H1 (cell line): ENCODE measurements around the gene MINPP1. TPM values are rescaled to one million over a fixed set of nuclear protein-coding genes. Genes with fewer than 3 reads are reported as not detected.

Experiments used
- polyA plus RNA-seq, 7 experiments: library from polyadenylated mRNA; depleted of rRNA in 3 of 7; stranded (reverse) in 5 of 7; unstranded in 2 of 7; fragments of >200 nt in 5 of 7; fragments of 200-250 nt in 2 of 7; gene quantifications; 1 replicate in 5 of 7; 2 replicates in 1 of 7; 4 replicates in 1 of 7; pipeline versions ENCODE4 v1.2.1 to v1.2.3, GENCODE V29; 2011 to 2013; ENCODE audit warnings: missing spikeins in 2 of 7, mixed read lengths in 2 of 7
- total RNA-seq: library from RNA; stranded (reverse); fragmentation: NEBNext Ultra II Directional; extraction: Animal tissue kit (Norgen Biotek cat#: 25700); gene quantifications from 2 replicates; pipeline ENCODE4 v1.2.1, GENCODE V29; 2021
- TF ChIP-seq, protein P1 (sequence below), 3 experiments: IDR thresholded peaks; 1 replicate in 2 of 3; 2 replicates in 1 of 3; pipeline versions ENCODE4 v1.5.1 to v1.6.1; 2011; ENCODE audit warnings: low read length in 3 of 3, mild to moderate bottlenecking in 3 of 3, inconsistent platforms in 2 of 3, low read depth in 1 of 3, moderate library complexity in 1 of 3; ENCODE audit not compliant: insufficient read depth in 1 of 3; ENCODE audit errors: control extremely low read depth in 1 of 3

MINPP1 gene
- total and polyA plus RNA-seq, 2 of the 8 experiments (the other 6 are each of a cell fraction or from before 2014, with no cell fraction given): 13.6 to 27.2 TPM

DNA sequence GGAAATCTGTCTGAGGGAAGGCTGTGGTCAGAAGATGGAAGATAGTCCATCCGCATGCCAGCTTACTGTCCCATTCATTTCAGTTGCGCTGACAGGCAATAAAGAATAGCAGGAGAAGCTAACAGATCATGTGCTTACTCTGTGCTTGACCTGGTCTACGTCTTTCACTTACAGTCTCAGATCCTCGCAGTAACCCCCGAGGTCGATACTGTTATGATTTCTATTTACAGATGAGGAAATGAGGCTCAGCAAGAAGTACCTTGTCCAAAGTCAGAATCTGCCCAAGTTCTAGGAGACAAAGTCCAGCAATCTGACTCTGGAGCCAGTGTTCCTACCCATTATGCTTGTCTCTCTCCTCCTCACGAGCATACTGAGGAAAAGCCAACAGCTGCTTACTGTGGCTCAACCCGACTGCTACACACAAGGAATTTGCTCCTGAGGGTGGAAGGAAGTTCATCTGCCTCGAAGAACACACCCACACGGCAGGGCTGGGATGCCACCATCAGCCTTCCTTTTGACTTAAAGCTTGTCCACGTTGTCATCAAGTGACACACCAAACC, 74.2 kb downstream of the MINPP1 start (continued):
- TF ChIP-seq, protein P1, sequence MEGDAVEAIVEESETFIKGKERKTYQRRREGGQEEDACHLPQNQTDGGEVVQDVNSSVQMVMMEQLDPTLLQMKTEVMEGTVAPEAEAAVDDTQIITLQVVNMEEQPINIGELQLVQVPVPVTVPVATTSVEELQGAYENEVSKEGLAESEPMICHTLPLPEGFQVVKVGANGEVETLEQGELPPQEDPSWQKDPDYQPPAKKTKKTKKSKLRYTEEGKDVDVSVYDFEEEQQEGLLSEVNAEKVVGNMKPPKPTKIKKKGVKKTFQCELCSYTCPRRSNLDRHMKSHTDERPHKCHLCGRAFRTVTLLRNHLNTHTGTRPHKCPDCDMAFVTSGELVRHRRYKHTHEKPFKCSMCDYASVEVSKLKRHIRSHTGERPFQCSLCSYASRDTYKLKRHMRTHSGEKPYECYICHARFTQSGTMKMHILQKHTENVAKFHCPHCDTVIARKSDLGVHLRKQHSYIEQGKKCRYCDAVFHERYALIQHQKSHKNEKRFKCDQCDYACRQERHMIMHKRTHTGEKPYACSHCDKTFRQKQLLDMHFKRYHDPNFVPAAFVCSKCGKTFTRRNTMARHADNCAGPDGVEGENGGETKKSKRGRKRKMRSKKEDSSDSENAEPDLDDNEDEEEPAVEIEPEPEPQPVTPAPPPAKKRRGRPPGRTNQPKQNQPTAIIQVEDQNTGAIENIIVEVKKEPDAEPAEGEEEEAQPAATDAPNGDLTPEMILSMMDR (IDR thresholded peaks at IDR 0.05; ENCODE audit: control extremely low read depth in 1 of 3, insufficient read depth in 1 of 3, low read depth in 1 of 3, low read length in 3 of 3): no peak
